Measurements from ENCODE around the gene FIBCD1. TPM values are rescaled to one million over a fixed set of nuclear protein-coding genes. Genes with fewer than 3 reads are reported as not detected.
"Not testable (repeated sequence)": the region's sequence is repeated elsewhere in the genome, so short reads cannot be mapped to it uniquely, and the experiment has no call there.

FIBCD1 gene
- polyA plus RNA-seq, 4 donors, result 0.35 to 1.5 TPM; not detected in 2

DNA sequence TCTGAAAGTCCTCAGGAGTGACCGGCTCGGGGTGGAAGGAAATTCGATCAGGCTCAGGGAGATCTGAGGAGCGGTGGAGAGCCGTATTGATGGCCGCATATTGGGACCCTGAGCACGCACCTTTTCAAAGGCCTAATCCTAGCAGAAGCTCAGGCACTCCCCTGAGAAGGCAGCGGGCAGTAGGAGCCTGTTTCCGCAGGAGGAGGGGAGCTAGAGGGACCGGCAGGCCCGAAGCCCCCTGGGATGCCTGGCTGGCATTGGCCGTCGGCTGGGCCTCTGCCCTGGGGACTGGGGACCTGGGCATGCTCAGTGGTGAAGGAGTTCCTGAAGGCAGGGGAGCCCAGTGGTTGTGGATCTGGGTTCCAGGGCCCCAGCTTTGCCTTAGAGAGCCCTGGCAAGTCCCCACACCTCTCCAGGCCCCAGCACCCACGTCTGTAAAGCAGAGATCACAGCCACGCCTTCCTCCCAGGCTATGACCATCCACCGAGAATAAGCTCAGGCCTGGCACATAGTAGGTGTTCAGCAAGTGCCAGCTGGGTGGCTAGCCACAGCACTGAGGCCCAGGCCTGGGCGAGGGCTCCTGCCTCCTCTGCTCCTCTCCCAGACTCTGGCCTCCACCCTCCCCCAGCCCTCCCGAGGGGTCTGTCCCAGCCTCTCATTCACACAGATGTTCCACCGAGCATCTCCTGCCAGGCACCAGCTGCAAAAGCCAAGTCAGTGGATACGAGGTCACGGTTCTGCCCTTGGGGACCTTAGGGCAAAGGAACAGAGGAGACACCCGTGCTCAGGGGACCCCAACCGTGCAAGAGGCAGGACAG is 25.2 kb downstream of the FIBCD1 start:
- no peak for FAIRE-seq
- no peak overlapping the region for H3K4me3 ChIP-seq (ENCODE audit: low read depth in 1 of 3, low read length in 3 of 3)
- peaks cover 0 to 18% (median 0%) of the 10 kb centered on the region in 3 donors for H3K27me3 ChIP-seq (ENCODE audit: control insufficient read depth in 3 of 3, insufficient read depth in 3 of 3, low read length in 3 of 3)
- no peak overlapping the region for H3K27ac ChIP-seq (ENCODE audit: low read depth in 1 of 3, low read length in 2 of 3)
- H3K9me3 ChIP-seq (ENCODE audit: control insufficient read depth in 2 of 2, insufficient read depth in 1 of 2, low read depth in 1 of 2, low read length in 1 of 2), result no peaks in the 10 kb centered on the region
- 63 to 69% (median 63%) methylated on average over 22 to 23 of the region's 23 CpGs for WGBS, 3 donors
- no peaks in the 10 kb centered on the region for H3K4me1 ChIP-seq (ENCODE audit: control insufficient read depth in 3 of 3, insufficient read depth in 2 of 3, low read depth in 1 of 3, low read length in 2 of 3)
- no peak for DNase-seq
- H3K36me3 ChIP-seq (ENCODE audit: control insufficient read depth in 3 of 3, insufficient read depth in 2 of 3, low read depth in 1 of 3, low read length in 3 of 3), result no peaks in the 10 kb centered on the region

DNA sequence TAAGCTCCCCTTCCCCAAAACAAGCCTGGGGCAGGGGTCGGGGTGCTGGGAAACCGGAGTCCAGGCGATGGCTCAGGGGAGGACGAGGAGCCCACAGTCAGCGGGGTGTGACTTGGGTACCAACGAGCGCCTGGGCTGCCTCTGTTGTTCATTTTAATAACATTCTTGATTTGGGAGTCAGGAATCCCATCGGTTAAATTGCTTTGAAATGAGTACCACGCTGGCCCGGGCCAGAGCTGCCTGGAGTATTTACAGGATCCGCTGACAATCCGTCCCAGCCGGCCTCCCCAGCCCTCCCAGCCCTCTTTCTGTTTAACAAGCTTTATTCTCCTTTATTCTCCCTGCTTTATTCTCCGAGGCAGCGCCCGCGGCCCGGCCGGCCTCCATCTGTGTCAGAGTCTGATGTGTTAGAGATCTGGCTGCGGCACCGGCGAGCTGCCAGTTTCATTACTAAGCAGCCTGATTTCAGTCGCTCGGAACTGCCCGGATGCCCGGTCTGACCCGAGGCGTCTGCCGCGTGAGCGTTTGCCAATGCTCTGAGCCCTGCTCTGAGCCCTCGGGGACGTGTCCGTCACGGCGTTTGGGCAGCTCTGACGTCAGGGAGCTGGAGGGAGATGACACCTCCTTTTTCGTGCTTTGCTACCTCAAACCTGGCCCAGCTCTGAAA is 26.0 kb downstream of the FIBCD1 start:
- no peak for DNase-seq
- 64 to 74% (median 65%) methylated on average over 37 to 38 of the region's 38 CpGs for WGBS, 3 donors
- H3K27ac ChIP-seq (ENCODE audit: low read depth in 1 of 3, low read length in 2 of 3), result no peak overlapping the region

DNA sequence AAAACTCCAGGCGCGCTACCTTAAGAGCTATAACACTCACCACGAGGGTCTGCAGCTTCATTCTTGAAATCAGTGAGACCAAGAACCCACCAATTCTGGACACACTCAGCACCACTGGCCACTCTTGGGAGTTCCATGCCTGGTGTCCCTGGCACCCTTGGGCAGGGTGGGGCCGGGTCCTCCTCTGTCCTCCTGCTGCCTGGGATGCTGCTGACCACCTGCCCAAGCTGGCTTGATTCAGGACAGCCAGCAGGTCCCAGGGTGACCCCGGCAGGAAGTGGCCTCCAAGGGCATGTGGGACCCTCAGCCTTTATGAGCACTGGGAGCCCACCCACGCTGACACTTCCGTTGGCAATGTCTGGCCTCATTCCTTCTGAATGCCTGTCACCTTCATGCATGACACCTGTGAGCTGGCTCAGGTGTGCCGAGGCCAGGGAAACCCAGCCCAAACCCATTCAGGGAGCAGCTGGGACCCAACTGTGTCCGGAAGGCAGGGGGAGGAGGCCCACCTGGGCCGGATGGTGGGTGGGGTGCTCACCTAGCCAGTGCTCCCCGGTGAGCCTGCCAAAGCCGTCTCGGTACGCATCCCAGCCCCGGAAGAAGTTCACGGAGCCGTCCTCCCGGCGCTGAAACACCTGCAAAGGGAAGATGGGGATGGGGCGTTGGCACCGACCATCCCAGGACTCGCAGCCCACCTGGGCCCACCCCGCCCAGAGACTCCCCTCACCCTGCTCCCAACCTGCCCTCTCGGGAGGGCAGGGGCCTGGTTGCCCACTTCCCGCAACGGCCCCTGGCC is 27.6 kb downstream of the FIBCD1 start:
- DNase-seq (no peak), FAIRE-seq (no peak)
- Histone ChIP-seq H3K9me3 (ENCODE audit: control insufficient read depth in 2 of 2, insufficient read depth in 1 of 2, low read depth in 1 of 2, low read length in 1 of 2) (no peaks in the 10 kb centered on the region), H3K36me3 (ENCODE audit: control insufficient read depth in 3 of 3, insufficient read depth in 2 of 3, low read depth in 1 of 3, low read length in 3 of 3) (no peaks in the 10 kb centered on the region), H3K4me3 (ENCODE audit: low read depth in 1 of 3, low read length in 3 of 3) (no peak overlapping the region), H3K27me3 (ENCODE audit: control insufficient read depth in 3 of 3, insufficient read depth in 3 of 3, low read length in 3 of 3) (peaks cover 0 to 15% (median 0%) of the 10 kb centered on the region in 3 donors), H3K4me1 (ENCODE audit: control insufficient read depth in 3 of 3, insufficient read depth in 2 of 3, low read depth in 1 of 3, low read length in 2 of 3) (no peaks in the 10 kb centered on the region), H3K27ac (ENCODE audit: low read depth in 1 of 3, low read length in 2 of 3) (no peak overlapping the region)
- 86 to 90% (median 88%) methylated on average over 24 to 26 of the region's 26 CpGs for WGBS, 3 donors

More for the DNA sequence above, 26.0 kb downstream of the FIBCD1 start:
- Histone ChIP-seq H3K36me3 (ENCODE audit: control insufficient read depth in 3 of 3, insufficient read depth in 2 of 3, low read depth in 1 of 3, low read length in 3 of 3) (no peaks in the 10 kb centered on the region), H3K4me1 (ENCODE audit: control insufficient read depth in 3 of 3, insufficient read depth in 2 of 3, low read depth in 1 of 3, low read length in 2 of 3) (no peaks in the 10 kb centered on the region), H3K4me3 (ENCODE audit: low read depth in 1 of 3, low read length in 3 of 3) (no peak overlapping the region), H3K27me3 (ENCODE audit: control insufficient read depth in 3 of 3, insufficient read depth in 3 of 3, low read length in 3 of 3) (peaks cover 0 to 15% (median 0%) of the 10 kb centered on the region in 3 donors), H3K9me3 (ENCODE audit: control insufficient read depth in 2 of 2, insufficient read depth in 1 of 2, low read depth in 1 of 2, low read length in 1 of 2) (no peaks in the 10 kb centered on the region)
- no peak for FAIRE-seq

DNA sequence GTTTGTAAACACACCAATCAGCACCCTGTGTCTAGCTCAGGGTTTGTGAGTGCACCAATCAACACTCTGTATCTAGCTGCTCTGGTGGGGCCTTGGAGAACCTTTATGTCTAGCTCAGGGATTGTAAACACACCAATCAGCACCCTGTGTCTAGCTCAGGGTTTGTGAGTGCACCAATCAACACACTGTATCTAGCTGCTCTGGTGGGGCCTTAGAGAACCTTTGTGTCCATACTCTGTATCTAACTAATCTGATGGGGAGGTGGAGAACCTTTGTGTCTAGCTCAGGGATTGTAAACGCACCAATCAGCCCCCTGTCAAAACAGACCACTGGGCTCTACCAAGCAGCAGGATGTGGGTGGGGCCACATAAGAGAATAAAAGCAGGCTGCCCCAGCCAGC is 28.4 kb downstream of the FIBCD1 start:
- H3K27ac ChIP-seq (ENCODE audit: low read depth in 1 of 3, low read length in 2 of 3); H3K9me3 ChIP-seq (ENCODE audit: control insufficient read depth in 2 of 2, insufficient read depth in 1 of 2, low read depth in 1 of 2, low read length in 1 of 2); DNase-seq; FAIRE-seq; H3K4me3 ChIP-seq (ENCODE audit: low read depth in 1 of 3, low read length in 3 of 3); H3K4me1 ChIP-seq (ENCODE audit: control insufficient read depth in 3 of 3, insufficient read depth in 2 of 3, low read depth in 1 of 3, low read length in 2 of 3); H3K36me3 ChIP-seq (ENCODE audit: control insufficient read depth in 3 of 3, insufficient read depth in 2 of 3, low read depth in 1 of 3, low read length in 3 of 3): not testable (repeated sequence)
- H3K27me3 ChIP-seq (ENCODE audit: control insufficient read depth in 3 of 3, insufficient read depth in 3 of 3, low read length in 3 of 3), result peaks cover 0 to 15% (median 1%) of the 10 kb centered on the region in 3 donors
- 44 to 53% (median 53%) methylated on average over 1 of the region's 1 CpG for WGBS, 3 donors

DNA sequence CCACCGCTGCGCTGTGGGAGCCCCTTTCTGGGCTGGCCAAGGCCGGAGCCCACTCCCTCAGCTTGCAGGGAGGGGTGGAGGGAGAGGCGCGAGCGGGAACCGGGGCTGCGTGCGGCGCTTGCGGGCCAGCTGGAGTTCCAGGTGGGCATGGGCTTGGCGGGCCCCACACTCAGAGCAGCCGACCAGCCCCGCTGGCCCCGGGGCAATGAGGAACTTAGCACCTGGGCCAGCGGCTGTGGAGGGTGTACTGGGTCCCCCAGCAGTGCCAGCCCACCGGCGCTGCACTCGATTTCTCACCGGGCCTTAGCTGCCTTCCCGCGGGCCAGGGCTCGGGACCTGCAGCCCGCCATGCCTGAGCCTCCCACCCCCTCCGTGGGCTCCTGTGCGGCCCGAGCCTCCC is 29.0 kb downstream of the FIBCD1 start:
- not testable (repeated sequence) for H3K4me1 ChIP-seq (ENCODE audit: control insufficient read depth in 3 of 3, insufficient read depth in 2 of 3, low read depth in 1 of 3, low read length in 2 of 3); FAIRE-seq; H3K9me3 ChIP-seq (ENCODE audit: control insufficient read depth in 2 of 2, insufficient read depth in 1 of 2, low read depth in 1 of 2, low read length in 1 of 2); H3K27ac ChIP-seq (ENCODE audit: low read depth in 1 of 3, low read length in 2 of 3); H3K36me3 ChIP-seq (ENCODE audit: control insufficient read depth in 3 of 3, insufficient read depth in 2 of 3, low read depth in 1 of 3, low read length in 3 of 3); H3K4me3 ChIP-seq (ENCODE audit: low read depth in 1 of 3, low read length in 3 of 3); DNase-seq
- H3K27me3 ChIP-seq (ENCODE audit: control insufficient read depth in 3 of 3, insufficient read depth in 3 of 3, low read length in 3 of 3), result peaks cover 0 to 15% (median 3%) of the 10 kb centered on the region in 3 donors
- 87 to 90% (median 88%) methylated on average over 17 to 27 of the region's 27 CpGs for WGBS, 3 donors

DNA sequence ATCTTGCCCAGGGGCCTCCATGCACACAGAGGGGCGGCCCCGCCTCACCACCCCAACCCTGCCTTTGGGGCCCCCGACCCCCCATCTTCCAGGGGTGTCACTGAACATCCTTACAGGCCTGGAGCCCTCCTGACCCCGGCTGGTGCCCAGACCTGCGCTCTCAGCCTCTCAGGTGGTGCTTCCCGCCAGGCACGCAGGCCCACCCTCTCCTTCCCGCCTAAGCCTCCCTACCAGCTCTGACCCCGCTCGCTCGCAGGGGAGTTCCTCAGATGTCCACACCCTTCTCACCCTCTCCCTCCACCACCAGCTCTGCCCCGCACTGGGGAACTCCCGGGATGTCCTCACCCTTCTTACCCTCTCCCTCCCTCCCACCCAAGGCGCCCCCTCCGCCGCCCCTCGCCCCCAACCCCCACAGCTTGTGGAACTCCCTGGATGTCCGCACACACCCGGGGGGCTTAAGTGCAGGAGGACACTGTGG is 30.1 kb downstream of the FIBCD1 start:
- WGBS, 3 donors, result 80 to 83% (median 80%) methylated on average over 15 to 19 of the region's 19 CpGs
- no peaks in the 10 kb centered on the region for H3K4me1 ChIP-seq (ENCODE audit: control insufficient read depth in 3 of 3, insufficient read depth in 2 of 3, low read depth in 1 of 3, low read length in 2 of 3)
- no peak for DNase-seq
- no peak overlapping the region for H3K4me3 ChIP-seq (ENCODE audit: low read depth in 1 of 3, low read length in 3 of 3)
- no peaks in the 10 kb centered on the region for H3K36me3 ChIP-seq (ENCODE audit: control insufficient read depth in 3 of 3, insufficient read depth in 2 of 3, low read depth in 1 of 3, low read length in 3 of 3)
- H3K27me3 ChIP-seq (ENCODE audit: control insufficient read depth in 3 of 3, insufficient read depth in 3 of 3, low read length in 3 of 3), result peaks cover 0 to 4% (median 3%) of the 10 kb centered on the region in 3 donors
- FAIRE-seq, result no peak
- no peaks in the 10 kb centered on the region for H3K9me3 ChIP-seq (ENCODE audit: control insufficient read depth in 2 of 2, insufficient read depth in 1 of 2, low read depth in 1 of 2, low read length in 1 of 2)
- H3K27ac ChIP-seq (ENCODE audit: low read depth in 1 of 3, low read length in 2 of 3), result no peak overlapping the region

DNA sequence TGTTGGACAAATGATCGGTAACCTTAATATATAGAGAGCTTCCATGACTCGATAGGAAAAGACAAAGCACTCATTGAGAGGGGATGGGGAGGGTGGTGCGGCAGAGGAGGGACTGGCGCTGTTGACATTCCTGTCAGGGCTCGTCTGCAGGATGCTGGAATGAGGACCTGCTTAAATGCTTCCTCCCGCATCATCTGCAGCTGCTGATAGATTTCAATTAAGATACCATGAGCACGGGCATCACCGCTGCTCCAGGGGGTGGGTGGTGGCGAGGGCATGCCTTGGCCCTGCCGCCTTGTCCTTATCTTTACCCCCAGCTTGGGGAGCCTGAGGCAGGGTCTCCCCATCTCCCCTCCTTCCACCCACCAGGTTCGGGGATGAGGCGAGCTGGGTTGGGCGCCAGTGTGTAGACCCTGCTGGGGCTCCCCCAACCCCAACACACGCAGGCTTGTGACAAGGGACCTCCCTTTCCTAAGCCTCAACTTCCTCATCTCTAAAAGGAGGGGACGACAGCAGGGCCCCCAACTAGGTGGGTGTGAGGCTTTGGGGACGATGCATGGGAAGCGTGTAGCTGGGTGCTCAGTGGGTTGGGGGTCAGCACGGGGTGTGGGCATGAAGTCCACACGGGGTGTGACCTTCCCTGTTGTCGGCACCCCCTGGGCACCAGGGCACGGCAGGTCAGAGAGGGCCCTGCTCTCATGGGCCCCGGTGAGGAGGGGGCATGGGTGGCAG is 30.7 kb downstream of the FIBCD1 start:
- H3K27ac ChIP-seq (ENCODE audit: low read depth in 1 of 3, low read length in 2 of 3), result no peak overlapping the region
- H3K9me3 ChIP-seq (ENCODE audit: control insufficient read depth in 2 of 2, insufficient read depth in 1 of 2, low read depth in 1 of 2, low read length in 1 of 2), result no peaks in the 10 kb centered on the region
- peaks cover 0 to 3% (median 0%) of the 10 kb centered on the region in 3 donors for H3K27me3 ChIP-seq (ENCODE audit: control insufficient read depth in 3 of 3, insufficient read depth in 3 of 3, low read length in 3 of 3)
- WGBS, 3 donors, result 57 to 72% (median 70%) methylated on average over 19 to 22 of the region's 22 CpGs
- DNase-seq (no peak), FAIRE-seq (no peak)
- H3K4me3 ChIP-seq (ENCODE audit: low read depth in 1 of 3, low read length in 3 of 3), result no peak overlapping the region
- no peaks in the 10 kb centered on the region for H3K36me3 ChIP-seq (ENCODE audit: control insufficient read depth in 3 of 3, insufficient read depth in 2 of 3, low read depth in 1 of 3, low read length in 3 of 3)
- H3K4me1 ChIP-seq (ENCODE audit: control insufficient read depth in 3 of 3, insufficient read depth in 2 of 3, low read depth in 1 of 3, low read length in 2 of 3), result no peaks in the 10 kb centered on the region

All from small intestine (tissue), 7 donors.